ENCODE data around the gene SIX6. TPM values are rescaled to one million over a fixed set of nuclear protein-coding genes. Genes with fewer than 3 reads are reported as not detected.

SIX6 gene
- total RNA-seq, 1 experiment from 2014 or later, result not detected

DNA sequence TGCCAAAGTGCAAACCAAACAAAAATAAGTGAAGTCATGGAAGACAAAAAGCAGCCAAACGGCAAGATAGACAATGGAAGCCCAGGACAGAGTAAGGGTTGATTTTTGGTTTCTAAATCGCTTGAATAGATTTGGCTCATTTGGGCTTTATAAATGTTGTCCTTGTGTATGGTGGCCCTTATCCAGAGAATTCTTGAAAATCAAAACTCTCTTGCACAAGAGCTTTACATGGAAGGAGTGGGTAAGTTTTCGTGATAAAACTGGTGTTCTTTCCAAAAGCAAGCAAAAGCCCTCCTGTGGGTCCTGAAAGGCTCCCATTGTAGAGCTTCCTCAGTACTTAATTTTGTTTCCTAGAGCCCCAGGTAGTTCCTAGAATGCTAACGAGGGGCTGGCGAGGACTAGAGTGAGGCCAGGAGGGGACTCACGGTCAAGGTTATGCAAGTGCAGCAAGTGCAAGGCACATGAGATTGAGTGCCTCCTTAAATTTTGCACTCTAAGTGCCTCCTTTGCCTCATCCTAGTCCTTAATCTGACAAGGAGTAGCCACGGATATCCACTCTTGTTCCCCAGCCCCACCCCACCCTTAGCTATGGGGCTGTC, 4.1 kb downstream of the SIX6 start:
- no peak for DNase-seq (ENCODE audit: low read depth)

DNA sequence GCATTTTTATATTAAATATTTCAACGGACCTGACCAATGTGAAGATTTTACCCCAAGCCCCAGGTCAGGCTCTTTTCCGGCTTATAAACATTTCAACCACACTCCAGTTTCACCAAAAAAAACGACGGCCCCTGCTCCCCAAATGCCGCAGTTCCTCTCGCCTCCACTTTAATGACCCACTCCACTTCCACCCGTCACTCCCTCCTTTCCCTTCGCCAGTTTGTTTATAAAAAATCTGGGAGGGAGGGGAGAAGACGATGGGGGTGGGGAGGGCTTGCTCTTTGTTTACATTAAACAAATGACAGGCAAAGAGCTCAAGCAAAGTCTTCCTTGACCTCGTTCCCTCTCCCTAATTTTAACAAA, 5.4 kb downstream of the SIX6 start:
- peak; percentile 32 for DNase-seq (ENCODE audit: low read depth)

GRCh38 chr14:60514741-60515491, 6.0 kb downstream of the SIX6 start:
- DNase-seq (ENCODE audit: low read depth), result peak; percentile 43

GRCh38 chr14:60515511-60516289, 6.8 kb downstream of the SIX6 start:
- DNase-seq (ENCODE audit: low read depth), result no peak

- peak; percentile 28 for DNase-seq (ENCODE audit: low read depth)
Measured at GRCh38 chr14:60532442-60532841, 23.5 kb downstream of the SIX6 start.

DNA sequence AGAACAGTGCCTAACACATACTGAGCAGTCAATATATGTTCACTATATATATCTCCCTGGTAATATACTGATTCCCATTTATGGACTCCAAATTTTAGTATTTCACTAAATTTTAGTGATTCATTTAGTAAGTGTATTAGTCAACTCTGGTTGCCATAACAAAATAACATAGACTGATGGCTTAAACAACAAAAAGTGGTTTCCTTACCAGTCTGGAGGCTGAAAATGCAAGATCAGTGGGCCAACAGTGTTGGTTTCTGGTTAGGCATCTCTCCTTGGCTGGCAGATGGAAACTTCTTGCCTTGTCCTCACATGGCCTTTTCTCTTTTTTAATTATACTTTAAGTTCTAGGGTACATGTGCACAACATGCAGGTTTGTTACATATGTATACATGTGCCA, 28.7 kb downstream of the SIX6 start:
- DNase-seq (ENCODE audit: low read depth), result no peak

DNA sequence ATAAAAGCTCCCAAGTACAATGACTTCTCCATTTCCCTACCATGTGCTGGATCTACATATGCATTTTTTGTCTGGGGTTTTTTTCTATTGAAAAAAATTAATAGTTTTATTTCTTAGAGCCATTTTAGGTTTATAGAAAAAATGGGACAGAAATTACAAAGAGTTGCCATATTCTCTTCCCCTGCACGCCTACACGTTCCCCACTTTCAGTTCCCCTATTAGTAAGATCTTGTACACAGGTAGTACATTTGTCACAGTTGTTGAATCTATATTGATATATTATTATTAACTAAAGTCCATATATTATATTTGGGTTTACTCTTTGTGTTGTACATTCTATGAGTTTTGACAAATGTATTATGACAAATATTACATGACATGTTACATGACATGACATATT, 35.7 kb downstream of the SIX6 start:
- DNase-seq (ENCODE audit: low read depth), result no peak

GRCh38 chr14:60553808-60554207, 44.9 kb downstream of the SIX6 start:
- DNase-seq (ENCODE audit: low read depth), result peak; percentile 75

GRCh38 chr14:60561845-60562746, 53.1 kb downstream of the SIX6 start:
- DNase-seq (ENCODE audit: low read depth), result peak; percentile 88

Other genes starting within 250 kb of the SIX6 start
- gene C14orf39, start 23.1 kb upstream of the SIX6 start, total RNA-seq (2014; rRNA removed), result 1.2 and 1.4 TPM in 2 replicates
- gene SIX1, start 140.3 kb downstream of the SIX6 start, total RNA-seq (2014; rRNA removed), result 156 and 183 TPM in 2 replicates
- gene SIX4, start 215.2 kb downstream of the SIX6 start, total RNA-seq (2014; rRNA removed), result 21.7 and 29.2 TPM in 2 replicates
- gene MNAT1, start 225.6 kb downstream of the SIX6 start, total RNA-seq (2014; rRNA removed), result 56.5 and 77.8 TPM in 2 replicates

Measured in LHCN-M2 (cell line).